Gastroesophageal sphincter (tissue), 4 donors: ENCODE measurements around the gene SKOR2. TPM values are rescaled to one million over a fixed set of nuclear protein-coding genes. Genes with fewer than 3 reads are reported as not detected.
A peak's percentile ranks its signal among the peaks of the same experiment; 100 is the strongest.

Source experiments
- ATAC-seq: fragments of 150-250 bp; one replicate; pipeline ENCODE4 v1.9.1; 2016; ENCODE audit warnings: mild to moderate bottlenecking, moderate library complexity
- H3K27ac ChIP-seq, 4 donors: fragments of 200-600 bp; sonication (generic) in 3 of 4; 1 replicate in 3 of 4; 2 replicates in 1 of 4; pipeline ENCODE4 v1.5.1; 2016 to 2019
- H3K27me3 ChIP-seq: fragments of 200-600 bp; sonication (generic); one replicate; pipeline ENCODE4 v1.5.1; 2019
- H3K36me3 ChIP-seq, 2 donors: fragments of 200-600 bp; sonication (generic); one replicate each; pipeline ENCODE4 v1.5.1; 2019; ENCODE audit warnings: control low read depth in 1 of 2
- H3K4me1 ChIP-seq, 3 donors: fragments of 200-600 bp; sonication (generic); 1 replicate in 2 of 3; 2 replicates in 1 of 3; pipeline ENCODE4 v1.5.1; 2016 to 2019; ENCODE audit warnings: control low read depth in 2 of 3
- H3K4me3 ChIP-seq, 2 donors: fragments of 200-600 bp; sonication (generic); one replicate each; pipeline ENCODE4 v1.5.1; 2019; ENCODE audit warnings: mild to moderate bottlenecking in 1 of 2, moderate library complexity in 1 of 2
- H3K9me3 ChIP-seq, 3 donors: fragments of 200-600 bp; sonication (generic); one replicate each; pipeline ENCODE4 v1.5.1; 2017 to 2019; ENCODE audit warnings: control low read depth in 2 of 3
- CTCF ChIP-seq, 4 experiments: fragments of 200-600 bp in 2 of 4; fragments of 450-650 bp in 2 of 4; sonication (generic) in 1 of 4; IDR thresholded peaks; one replicate each; pipeline ENCODE4 v1.5.1; 2017 to 2019; ENCODE audit warnings: antibody characterized with exemption in 4 of 4, mild to moderate bottlenecking in 2 of 4, moderate library complexity in 2 of 4
- EP300 ChIP-seq: sonication (generic); formaldehyde crosslinking; IDR thresholded peaks from one replicate; pipeline ENCODE4 v1.6.1; 2017; ENCODE audit warnings: antibody characterized with exemption, mild to moderate bottlenecking
- POLR2A ChIP-seq, 2 donors: fragments of 450-650 bp; IDR thresholded peaks; one replicate each; pipeline ENCODE4 v1.6.1; 2017; ENCODE audit warnings: antibody characterized with exemption in 2 of 2, mild to moderate bottlenecking in 2 of 2, moderate library complexity in 1 of 2
- POLR2AphosphoS5 ChIP-seq: sonication (generic); formaldehyde crosslinking; IDR thresholded peaks from one replicate; pipeline ENCODE4 v1.6.1; 2017; ENCODE audit warnings: antibody characterized with exemption
- WGBS, 2 donors: methylation state at CpG; one replicate each; pipeline ENCODE4 v1.1.5; 2018; ENCODE audit warnings: low coverage in 1 of 2; 5-methylcytosine and 5-hydroxymethylcytosine counted together
- total RNA-seq, 4 donors: library from RNA; depleted of rRNA; stranded (reverse); fragments of >200 nt; gene quantifications; one replicate each; pipeline ENCODE4 v1.1.0, GENCODE V29; 2016

SKOR2 gene
- total RNA-seq, 4 donors from 2014 or later, result not detected

DNA sequence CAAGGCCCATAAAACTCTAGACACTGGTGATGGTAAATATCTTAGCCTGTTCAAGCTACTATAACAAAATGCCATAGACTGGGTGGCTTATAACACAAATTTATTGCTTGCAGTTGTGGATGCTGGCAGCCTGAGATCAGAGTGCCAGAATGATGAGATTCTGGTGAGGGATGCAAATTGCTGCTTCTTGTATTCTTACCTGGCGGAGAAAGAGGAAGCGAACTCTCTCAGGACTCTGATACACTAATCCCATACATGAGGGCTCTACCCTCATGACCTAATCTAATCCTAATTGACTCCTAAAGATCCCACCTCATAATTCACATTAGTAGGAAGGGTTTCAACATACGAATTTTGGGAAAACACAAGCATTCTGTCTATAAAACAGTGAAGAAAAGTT lies 70.7 kb downstream of the SKOR2 start:
- peaks cover 0 to 5% (median 0%) of the 10 kb centered on the region in 3 donors for H3K4me1 ChIP-seq
- H3K27ac ChIP-seq, result no peak overlapping the region
- WGBS, 2 donors, result 73 to 80% methylated on average over 1 to 3 of the region's 3 CpGs
- no peaks in the 10 kb centered on the region for H3K36me3 ChIP-seq
- ATAC-seq, result no peak
- TF ChIP-seq CTCF (IDR thresholded peaks at IDR 0.05) (no peak), EP300 (no peak), POLR2A (IDR thresholded peaks at IDR 0.05) (no peak), POLR2AphosphoS5 (no peak)
- no peaks in the 10 kb centered on the region for H3K9me3 ChIP-seq
- H3K27me3 ChIP-seq, result no peaks in the 10 kb centered on the region
- H3K4me3 ChIP-seq, result no peak overlapping the region

DNA sequence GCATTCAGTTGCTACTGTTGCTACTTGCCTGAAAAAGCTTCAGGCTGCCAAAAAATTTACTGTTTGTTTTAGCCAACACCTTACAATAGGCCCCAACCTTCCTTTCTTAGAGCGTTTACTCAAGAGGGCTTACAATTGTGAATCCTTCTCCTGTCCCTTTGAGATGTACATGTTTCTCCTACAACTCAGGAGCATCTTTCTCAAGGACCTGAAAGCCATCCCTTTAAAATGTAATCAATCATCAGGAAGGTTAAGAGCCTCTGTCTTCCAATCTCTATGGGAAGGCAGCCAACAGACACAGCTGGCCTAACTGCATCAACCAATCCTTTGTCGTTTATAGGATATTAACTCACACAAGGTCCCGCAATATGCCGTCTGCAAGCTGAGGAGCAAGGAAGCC lies 71.9 kb downstream of the SKOR2 start:
- Histone ChIP-seq H3K36me3 (no peaks in the 10 kb centered on the region), H3K4me3 (no peak overlapping the region), H3K9me3 (no peaks in the 10 kb centered on the region), H3K27me3 (no peaks in the 10 kb centered on the region), H3K4me1 (peaks cover 0 to 13% (median 6%) of the 10 kb centered on the region in 3 donors), H3K27ac (no peak overlapping the region)
- WGBS, 2 donors, result 17 to 42% methylated on average over 1 to 4 of the region's 4 CpGs
- TF ChIP-seq CTCF (IDR thresholded peaks at IDR 0.05) (no peak), EP300 (no peak), POLR2A (IDR thresholded peaks at IDR 0.05) (no peak), POLR2AphosphoS5 (no peak)
- ATAC-seq, result no peak

- Histone ChIP-seq H3K4me3 (peak within 1 kb of the TSS; percentile 87 to 99), H3K36me3 (no peaks in the 10 kb centered on the region), H3K9me3 (no peaks in the 10 kb centered on the region), H3K27me3 (no peaks in the 10 kb centered on the region), H3K4me1 (peaks cover 0 to 39% (median 13%) of the 10 kb centered on the region in 3 donors), H3K27ac (peak within 1 kb of the TSS; percentile 68 to 85 (median 76))
- ATAC-seq, result peak; percentile 96
- WGBS, 2 donors, result 0% methylated on average over 2 of the region's 48 CpGs; no CpG with 5 or more reads in 1 of the 2 donors
- TF ChIP-seq CTCF (IDR thresholded peaks at IDR 0.05) (peak in 3 of 4 experiments; percentile 8 to 51 (median 41)), EP300 (no peak), POLR2A (IDR thresholded peaks at IDR 0.05) (peak; percentile 44 to 49), POLR2AphosphoS5 (peak; percentile 92)
Measured at GRCh38 chr18:47175898-47176575, 75.4 kb downstream of the SKOR2 start, which contains the start of gene IER3IP1. Gene IER3IP1 (minus strand): TSS chr18:47176364. CDS start chr18:47176277, 87 bp downstream.

DNA sequence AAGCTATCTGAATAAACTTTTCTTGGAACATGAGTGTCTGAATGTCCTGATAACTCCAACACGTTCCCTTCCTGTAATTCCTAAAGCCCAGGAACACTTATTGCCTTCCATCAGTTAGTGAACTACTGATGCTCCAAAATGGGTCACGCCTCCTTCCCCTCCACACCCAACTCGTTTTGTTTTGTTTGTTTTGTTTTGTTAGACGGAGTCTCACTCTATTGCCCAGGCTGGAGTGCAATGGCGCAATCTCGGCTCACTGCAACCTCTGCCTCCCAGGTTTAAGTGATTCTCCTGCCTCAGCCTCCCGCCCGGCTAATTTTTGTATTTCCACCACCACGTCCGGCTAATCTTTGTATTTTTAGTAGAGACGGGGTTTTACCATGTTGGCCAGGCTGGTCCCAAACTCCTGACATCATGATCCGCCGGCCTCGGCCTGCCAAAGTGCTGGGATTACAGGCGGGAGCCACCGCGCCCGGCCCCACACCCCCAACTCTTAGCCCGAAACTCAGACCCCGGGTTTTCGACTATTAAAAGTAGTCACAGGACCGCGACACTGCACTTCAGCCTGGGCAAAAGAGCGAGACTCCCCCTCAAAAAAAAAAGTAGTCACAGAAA lies 76.1 kb downstream of the SKOR2 start:
- no peaks in the 10 kb centered on the region for H3K36me3 ChIP-seq
- peaks cover 0 to 39% (median 13%) of the 10 kb centered on the region in 3 donors for H3K4me1 ChIP-seq
- no peaks in the 10 kb centered on the region for H3K27me3 ChIP-seq
- 1 to 6% methylated on average over 13 to 14 of the region's 24 CpGs for WGBS, 2 donors
- H3K27ac ChIP-seq, result peak overlapping the region; percentile 68 to 85 (median 76)
- no peaks in the 10 kb centered on the region for H3K9me3 ChIP-seq
- ATAC-seq, result no peak
- TF ChIP-seq EP300, result no peak
- H3K4me3 ChIP-seq, result peak overlapping the region; percentile 87 to 99

GRCh38 chr18:47174545-47175116 lies 76.8 kb downstream of the SKOR2 start:
- peak overlapping the region; percentile 87 to 99 for H3K4me3 ChIP-seq
- H3K36me3 ChIP-seq, result no peaks in the 10 kb centered on the region
- peaks cover 0 to 39% (median 13%) of the 10 kb centered on the region in 3 donors for H3K4me1 ChIP-seq
- H3K27me3 ChIP-seq, result no peaks in the 10 kb centered on the region
- H3K9me3 ChIP-seq, result no peaks in the 10 kb centered on the region
- 65 to 72% methylated on average over 11 of the region's 13 CpGs for WGBS, 2 donors
- no peak for ATAC-seq
- H3K27ac ChIP-seq, result no peak overlapping the region
- TF ChIP-seq CTCF (IDR thresholded peaks at IDR 0.05), result no peak
- TF ChIP-seq POLR2AphosphoS5, result no peak
